Heart left ventricle (tissue), 16 donors: ENCODE data around the gene DSP. TPM values are rescaled to one million over a fixed set of nuclear protein-coding genes. Genes with fewer than 3 reads are reported as not detected.
A peak's percentile ranks its signal among the peaks of the same experiment; 100 is the strongest.

Source experiments
- ATAC-seq, 4 donors: fragments of 200-7000 bp; cut with Tn5 transposase; one replicate each; pipeline ENCODE4 v1.9.1; 2020 to 2022; ENCODE audit warnings: moderate library complexity in 4 of 4, mild to moderate bottlenecking in 3 of 4, moderate number of reproducible peaks in 1 of 4
- DNase-seq, 5 donors: peaks; one replicate each; pipeline ENCODE4 v3.0.0-alpha.2; 2020
- H3K27ac ChIP-seq, 12 donors: fragments of 200-600 bp; sonication (generic) in 4 of 12; one replicate each; pipeline versions ENCODE4 v1.5.0 to v1.8.0; 2016 to 2022; ENCODE audit warnings: mild to moderate bottlenecking in 2 of 12
- H3K27me3 ChIP-seq, 9 donors: fragments of 200-600 bp; sonication (generic) in 2 of 9; one replicate each; pipeline versions ENCODE4 v1.5.1 to v1.8.0; 2016 to 2022; ENCODE audit warnings: mild to moderate bottlenecking in 3 of 9
- H3K36me3 ChIP-seq, 9 donors: fragments of 200-600 bp; sonication (generic) in 2 of 9; one replicate each; pipeline versions ENCODE4 v1.5.0 to v1.8.0; 2018 to 2022; ENCODE audit warnings: mild to moderate bottlenecking in 2 of 9
- H3K4me1 ChIP-seq, 12 donors: fragments of 200-600 bp; sonication (generic) in 4 of 12; one replicate each; pipeline versions ENCODE4 v1.5.0 to v1.8.0; 2016 to 2022; ENCODE audit warnings: mild to moderate bottlenecking in 3 of 12
- H3K4me3 ChIP-seq, 12 donors: fragments of 200-600 bp; sonication (generic) in 4 of 12; one replicate each; pipeline versions ENCODE4 v1.5.0 to v1.8.0; 2017 to 2022; ENCODE audit warnings: mild to moderate bottlenecking in 9 of 12, moderate library complexity in 4 of 12
- H3K9me3 ChIP-seq, 12 donors: fragments of 200-600 bp; sonication (generic) in 4 of 12; one replicate each; pipeline versions ENCODE4 v1.5.0 to v1.8.0; 2016 to 2022; ENCODE audit warnings: mild to moderate bottlenecking in 1 of 12
- CTCF ChIP-seq, 12 donors: fragments of 200-600 bp; sonication (generic) in 4 of 12; IDR thresholded peaks; one replicate each; pipeline versions ENCODE4 v1.5.0 to v1.8.0; 2018 to 2022; ENCODE audit warnings: antibody characterized with exemption in 12 of 12, mild to moderate bottlenecking in 5 of 12
- POLR2A ChIP-seq, 2 donors: fragments of 450-650 bp; IDR thresholded peaks; one replicate each; pipeline ENCODE4 v1.6.1; 2017; ENCODE audit warnings: antibody characterized with exemption in 2 of 2, mild to moderate bottlenecking in 2 of 2, moderate library complexity in 2 of 2
- WGBS, 4 donors: extraction: QIAGEN DNeasy Blood & Tissue Kit in 2 of 4; methylation state at CpG; one replicate each; pipeline versions ENCODE4 v1.1.5 to v1.1.7; 2013 to 2018; 5-methylcytosine and 5-hydroxymethylcytosine counted together
- intact Hi-C, 10 donors: fragments of 100-400 bp; cut with DNase I; formaldehyde crosslinking; loops; one replicate each; pipeline versions ENCODE4 v1.11.1 to v1.14.2; 2022
- polyA plus RNA-seq, 2 donors: library from polyadenylated mRNA; stranded (reverse); fragments of 200-250 nt; gene quantifications; one replicate each; pipeline ENCODE4 v1.2.3, GENCODE V29; 2013
- total RNA-seq, 9 donors: library from RNA; depleted of rRNA in 2 of 9; stranded (reverse); fragments of >200 nt in 2 of 9; fragmentation: NEBNext Ultra II Directional in 3 of 9; extraction: Animal tissue kit (Norgen Biotek cat#: 25700) in 3 of 9; gene quantifications; one replicate each; pipeline versions ENCODE4 v1.1.0 to v1.2.4, GENCODE V29; 2016 to 2023
- donor health status: ischemic (EF 13 %, LVEDD 7.1; RV severe dilation, severe dysfunction).
- donor health status: healthy with polysubstance abuse.
- donor health status: DM: no; HTN: yes; CAD: no.
- donor health status: DM: no; HTN: no; CAD: no.
- donor health status: ischemic (EF 25% LVEDD 6.9; RV normal size, moderate dysfunction).
- donor health status: ischemic (EF 25% LVEDD 5.7; RV mildly dilated, moderate dysfunction).
- donor health status: healthy.
- donor health status: DM: yes; HTN: yes; CAD: no.
- donor health status: ischemic (EF 35%, LVEDD 5.7; RV mildly dilated, moderate dysfunction).
- donor health status: nonischemic (EF 11% LVEDD 7.7; RV severe dilation, severe dysfunction).
- donor health status: DM: yes; HTN: yes; CAD: no.
- donor health status: PGD.
- donor health status: ischemic (EF 29% LVEDD 5.4; RV normal size, mild dysfunction).
- donor health status: nonischemic (EF 23%, LVEDD 6.1; RV moderate dilation, normal function).

The DSP gene
- total and polyA plus RNA-seq, 11 donors = 81.9 to 373 (median 278) TPM

- no peak for ATAC-seq
- no peak for DNase-seq
- no peaks in the 10 kb centered on the region for H3K9me3 ChIP-seq
- no peaks in the 10 kb centered on the region for H3K27me3 ChIP-seq
- H3K36me3 ChIP-seq = peaks cover 0 to 61% (median 3%) of the 10 kb centered on the region in 9 donors
- intact Hi-C loops = loop anchor here in 1 of 10 donors (5.0 to 10.0 kb wide), 2 partner anchors 171 to 193 kb away; no protein-coding TSS in a partner anchor
- WGBS, 4 donors = 95 to 98% (median 96%) methylated on average over 28 of the region's 28 CpGs
- TF ChIP-seq POLR2A (IDR thresholded peaks at IDR 0.05) (no peak), CTCF (IDR thresholded peaks at IDR 0.05) (no peak)
- H3K4me3 ChIP-seq = no peak overlapping the region
- peaks cover 0 to 12% (median 5%) of the 10 kb centered on the region in 12 donors for H3K4me1 ChIP-seq
- no peak overlapping the region for H3K27ac ChIP-seq
Measured at GRCh38 chr6:7585287-7585930, 43.9 kb downstream of the DSP start.

DNA sequence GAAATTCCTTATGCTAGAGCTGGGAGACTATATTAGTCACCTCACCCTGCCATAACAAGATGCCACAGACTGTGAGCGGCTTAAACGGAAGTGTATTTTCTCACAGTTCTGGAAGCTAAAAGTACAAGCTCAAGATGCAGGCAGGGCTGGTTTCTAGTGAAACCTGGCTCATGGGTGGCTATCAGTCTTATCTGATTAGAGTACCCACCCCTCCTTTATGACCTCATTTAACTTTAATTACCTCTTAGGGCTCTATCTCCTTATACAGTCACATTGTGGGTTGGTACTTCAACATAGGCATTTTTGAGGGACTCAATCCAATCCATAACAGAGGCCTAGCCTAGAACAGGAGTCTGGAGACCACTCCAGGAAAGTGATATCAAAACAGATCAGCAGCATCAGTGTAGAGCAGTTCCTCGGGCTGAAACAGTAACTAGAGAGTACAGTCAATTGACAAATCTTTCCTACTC, 46.2 kb downstream of the DSP start:
- Histone ChIP-seq H3K27me3 (no peaks in the 10 kb centered on the region), H3K36me3 (peaks cover 0 to 39% (median 0%) of the 10 kb centered on the region in 9 donors), H3K9me3 (no peaks in the 10 kb centered on the region), H3K27ac (no peak overlapping the region), H3K4me1 (peaks cover 3 to 30% (median 21%) of the 10 kb centered on the region in 12 donors), H3K4me3 (no peak overlapping the region)
- no peak for DNase-seq
- ATAC-seq = no peak
- no peak for TF ChIP-seq CTCF (IDR thresholded peaks at IDR 0.05)
- TF ChIP-seq POLR2A (IDR thresholded peaks at IDR 0.05) = no peak
- WGBS, 4 donors = 67 to 74% (median 71%) methylated on average over 3 of the region's 3 CpGs
- intact Hi-C loops = loop anchor here in 1 of 10 donors (5.0 to 10.0 kb wide), 2 partner anchors 173 to 195 kb away; no protein-coding TSS in a partner anchor

- no peaks in the 10 kb centered on the region for H3K9me3 ChIP-seq
- DNase-seq = no peak
- WGBS, 4 donors = 75 to 93% (median 78%) methylated on average over 4 of the region's 4 CpGs
- H3K4me3 ChIP-seq = no peak overlapping the region
- no peaks in the 10 kb centered on the region for H3K27me3 ChIP-seq
- peaks cover 3 to 34% (median 25%) of the 10 kb centered on the region in 12 donors for H3K4me1 ChIP-seq
- ATAC-seq = no peak
- no peak overlapping the region for H3K27ac ChIP-seq
- TF ChIP-seq POLR2A (IDR thresholded peaks at IDR 0.05) = no peak
- intact Hi-C loops = loop anchor here in 1 of 10 donors (5.0 to 10.0 kb wide), 2 partner anchors 174 to 196 kb away; no protein-coding TSS in a partner anchor
- H3K36me3 ChIP-seq = peaks cover 0 to 31% (median 3%) of the 10 kb centered on the region in 9 donors
Measured at GRCh38 chr6:7588506-7588905, 47.0 kb downstream of the DSP start.

DNA sequence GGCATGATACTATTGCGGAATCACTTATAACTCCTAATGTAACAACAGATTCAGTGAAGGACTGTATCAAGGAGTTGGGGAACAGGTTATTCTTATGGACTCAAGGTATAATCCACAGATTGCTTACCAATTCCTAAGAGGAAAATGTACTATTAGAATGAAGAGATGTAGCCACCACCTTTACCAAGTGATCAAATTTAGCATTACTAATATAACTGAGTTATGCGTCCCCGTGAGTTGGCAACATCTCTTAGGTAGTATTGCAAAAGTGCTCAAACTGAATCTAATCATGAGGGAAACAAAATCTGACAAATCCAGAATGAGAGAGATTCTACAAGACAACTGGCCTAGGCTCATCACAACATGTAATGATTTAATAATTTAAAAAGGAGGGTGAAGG, 47.8 kb downstream of the DSP start:
- 77 to 89% (median 79%) methylated on average over 3 of the region's 3 CpGs for WGBS, 4 donors
- intact Hi-C loops = loop anchor here in 1 of 10 donors (5.0 to 10.0 kb wide), 2 partner anchors 174 to 197 kb away; no protein-coding TSS in a partner anchor
- peaks cover 3 to 41% (median 28%) of the 10 kb centered on the region in 12 donors for H3K4me1 ChIP-seq
- H3K27ac ChIP-seq = peak overlapping the region in 8 of 12 donors; percentile 68 to 89 (median 83)
- no peak for DNase-seq
- H3K36me3 ChIP-seq = peaks cover 0 to 32% (median 10%) of the 10 kb centered on the region in 9 donors
- no peaks in the 10 kb centered on the region for H3K27me3 ChIP-seq
- H3K9me3 ChIP-seq = no peaks in the 10 kb centered on the region
- no peak for ATAC-seq
- TF ChIP-seq POLR2A (IDR thresholded peaks at IDR 0.05) = no peak
- TF ChIP-seq CTCF (IDR thresholded peaks at IDR 0.05) = no peak
- peak overlapping the region in 8 of 12 donors; percentile 64 to 99 (median 88) for H3K4me3 ChIP-seq
